LNCaP clone FGC (cell line): Measurements from ENCODE around the gene CAMKV.
A peak's percentile ranks its signal among the peaks of the same experiment; 100 is the strongest.

ENCODE experiments used
- DNase-seq: peaks from one replicate; pipeline ENCODE4 v3.0.0-alpha.2; 2011; ENCODE audit warnings: low read depth
- H3K4me3 ChIP-seq: 2 replicates; pipeline ENCODE4 v1.5.1; 2011; ENCODE audit warnings: mild to moderate bottlenecking, low read depth, low read length, control low read depth
- CTCF ChIP-seq: IDR thresholded peaks from 2 replicates; pipeline ENCODE4 v1.5.1; 2012; ENCODE audit warnings: mild to moderate bottlenecking; ENCODE audit not compliant: control insufficient read depth, insufficient read depth; ENCODE audit errors: extremely low read depth

The CAMKV gene

GRCh38 chr3:49867400-49867799, 2.3 kb downstream of the CAMKV start:
- no peak overlapping the region for H3K4me3 ChIP-seq
- TF ChIP-seq CTCF = no peak
- no peak for DNase-seq

GRCh38 chr3:49865198-49865784, 4.4 kb downstream of the CAMKV start:
- H3K4me3 ChIP-seq = no peak overlapping the region
- DNase-seq = no peak
- TF ChIP-seq CTCF = no peak

- DNase-seq = no peak
- TF ChIP-seq CTCF = no peak
- H3K4me3 ChIP-seq = no peak overlapping the region
Measured at GRCh38 chr3:49864505-49864904, 5.2 kb downstream of the CAMKV start.

- DNase-seq = no peak
- H3K4me3 ChIP-seq = no peak overlapping the region
- TF ChIP-seq CTCF = no peak
Measured at GRCh38 chr3:49859576-49860305, 10.0 kb downstream of the CAMKV start.

- H3K4me3 ChIP-seq = peak within 1 kb of the TSS; percentile 79
- TF ChIP-seq CTCF = peak; percentile 23
- DNase-seq = peak; percentile 69
Measured at GRCh38 chr3:49856181-49857005, 13.3 kb downstream of the CAMKV start, which contains the start of gene TRAIP. Gene TRAIP (minus strand): TSS chr3:49856564. CDS start chr3:49856453, 111 bp downstream.

- peak overlapping the region; percentile 79 for H3K4me3 ChIP-seq
- no peak for TF ChIP-seq CTCF
- DNase-seq = no peak
Measured at GRCh38 chr3:49855662-49856061, 14.0 kb downstream of the CAMKV start.
